ENCODE results near the gene SLC15A3.

The SLC15A3 gene

DNA sequence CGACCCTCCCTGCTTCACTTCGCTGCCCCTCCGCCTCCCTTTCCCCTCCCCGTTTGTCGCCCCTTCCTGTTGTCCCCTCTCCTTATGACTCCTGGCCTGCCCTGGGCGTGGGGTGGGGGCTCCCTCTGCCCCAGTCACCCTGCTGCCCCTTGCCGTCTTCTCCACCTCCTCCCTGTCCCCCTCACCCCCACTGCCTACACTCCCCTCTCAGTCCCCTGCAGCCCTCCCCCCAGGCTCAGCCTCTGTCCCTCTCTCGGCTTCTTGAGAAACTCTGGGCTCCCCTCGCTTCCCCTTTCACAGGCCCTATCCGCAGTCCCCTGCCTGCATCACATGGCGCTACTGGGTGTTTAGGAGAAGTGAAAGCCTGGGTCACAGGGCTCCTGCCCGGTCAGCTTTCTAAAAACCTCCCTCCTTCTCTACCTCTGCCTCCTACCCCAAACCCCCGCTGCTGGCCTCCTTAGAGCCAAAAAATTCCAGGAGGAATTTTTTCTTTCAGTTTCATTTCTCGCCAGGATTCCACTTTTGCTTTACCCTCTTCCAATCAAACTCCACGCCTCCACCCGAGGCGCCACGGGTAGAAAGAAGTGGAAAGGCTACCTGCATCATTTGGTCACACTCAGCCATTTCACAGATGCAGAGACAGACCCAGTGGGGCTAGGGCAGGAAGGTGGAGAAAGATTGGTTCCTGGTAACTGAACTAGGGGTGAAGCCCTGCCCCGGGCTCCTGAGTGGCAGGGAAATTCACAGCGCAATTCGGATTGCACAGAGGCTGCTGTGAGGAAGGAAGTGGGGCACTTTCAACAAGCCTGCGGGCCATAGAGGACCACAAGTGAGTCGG lies at the start of gene SLC15A3:
TSS of gene SLC15A3 (minus strand) at position 273 of the 838 bp plus-strand sequence. CDS start 625 bp downstream, outside the sequence.
- no peak for DNase-seq

DNA sequence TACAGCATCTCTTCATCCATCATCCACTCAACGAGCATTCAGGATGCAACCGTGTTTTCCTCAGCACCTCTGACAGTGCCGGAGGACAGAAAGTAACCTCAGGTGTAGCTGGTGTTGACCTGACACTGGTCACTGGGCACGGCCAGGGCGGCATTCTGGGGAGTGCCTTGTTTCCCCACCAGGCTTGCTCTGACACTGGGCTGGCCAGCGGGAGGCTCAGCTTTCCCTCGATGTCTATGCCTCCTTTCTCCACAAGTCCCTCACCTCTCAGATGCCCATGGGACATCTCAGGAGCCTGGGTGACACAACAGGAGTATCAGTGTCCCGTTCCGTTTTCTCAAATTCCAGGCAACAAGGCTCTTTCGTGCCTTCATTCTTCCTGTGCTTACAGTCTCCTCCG lies 48.5 kb upstream of the SLC15A3 start:
- DNase-seq, result no peak

GRCh38 chr11:60996381-60997138 lies 44.6 kb upstream of the SLC15A3 start:
- no peak for DNase-seq

DNA sequence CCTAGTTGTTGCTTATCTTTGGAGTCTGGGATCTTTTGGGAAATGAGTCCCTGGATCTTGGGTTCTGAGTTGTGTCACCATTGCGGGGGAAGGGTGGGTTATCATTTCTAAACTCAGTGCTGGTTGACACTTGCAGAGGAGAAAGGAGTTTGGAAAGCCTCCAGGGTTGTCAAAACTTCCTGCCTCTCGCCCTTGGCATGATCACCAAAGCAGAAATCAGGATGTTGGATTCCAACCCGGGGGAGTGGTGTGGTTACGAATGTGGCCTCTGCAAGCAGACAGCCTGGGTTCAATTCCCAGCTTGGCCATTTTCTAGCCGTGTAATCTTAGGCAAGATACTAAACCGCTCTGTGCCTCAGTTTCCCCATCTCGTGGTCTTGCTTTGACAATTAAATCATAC lies 43.8 kb upstream of the SLC15A3 start:
- no peak for DNase-seq

DNA sequence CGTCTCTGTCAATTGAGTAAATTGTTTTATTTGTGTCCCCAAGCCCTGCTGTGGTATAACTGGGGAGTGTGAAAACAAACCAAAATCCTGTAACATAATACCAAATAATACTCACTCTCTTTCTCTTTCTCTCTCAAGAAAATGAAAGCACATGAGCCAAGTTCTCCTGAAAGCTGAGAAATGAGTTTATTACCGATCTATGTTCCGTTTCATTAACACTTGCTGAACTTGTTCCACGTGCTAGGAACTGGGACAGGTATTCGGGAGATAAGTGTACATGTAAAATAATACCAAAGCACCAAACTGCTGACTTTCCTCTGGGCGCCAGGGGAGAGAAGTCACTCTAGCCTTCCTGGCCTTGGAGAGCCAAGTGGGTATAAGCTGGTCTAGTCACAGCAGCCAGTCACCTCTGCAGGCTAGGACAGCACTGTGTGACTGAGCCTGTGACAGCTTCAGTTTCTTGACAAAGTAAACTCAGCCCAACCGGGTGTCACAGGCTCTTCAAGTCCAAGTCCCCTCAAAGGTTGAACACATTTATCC lies 42.6 kb upstream of the SLC15A3 start:
- no peak for DNase-seq

GRCh38 chr11:60993615-60994014 lies 41.6 kb upstream of the SLC15A3 start:
- no peak for DNase-seq

DNA sequence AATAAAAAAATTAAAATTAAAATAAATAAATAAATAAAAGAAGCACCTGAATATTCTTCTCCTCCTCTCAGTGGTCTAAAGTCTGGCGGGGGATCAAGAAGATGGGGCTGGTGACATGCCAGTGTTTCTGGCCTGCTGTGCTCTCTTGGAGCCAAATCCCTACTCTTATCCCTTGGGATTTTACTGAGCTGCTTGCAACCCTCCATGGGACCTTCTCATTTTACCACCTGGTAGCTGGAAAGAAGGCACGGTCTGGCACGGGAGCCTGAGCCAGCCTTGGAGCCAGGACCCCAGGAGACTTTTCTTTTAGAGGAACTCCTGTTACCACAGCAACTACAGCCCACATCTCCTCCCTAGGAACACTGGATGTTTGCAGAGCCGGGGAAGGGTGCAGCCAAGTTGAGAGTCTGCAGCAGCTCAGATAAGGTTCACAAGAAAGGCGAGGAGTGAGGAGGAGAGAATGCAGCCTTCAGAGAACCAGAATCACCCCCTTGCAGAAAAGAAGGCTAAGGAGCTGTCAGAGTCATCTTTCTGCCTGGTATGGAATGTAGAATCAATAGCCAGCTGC lies 41.0 kb upstream of the SLC15A3 start:
- peak; percentile 18 for DNase-seq

- DNase-seq, result no peak
Measured at GRCh38 chr11:60991457-60991856, 39.5 kb upstream of the SLC15A3 start.

GRCh38 chr11:60989093-60989650 lies 37.2 kb upstream of the SLC15A3 start:
- DNase-seq, result no peak

DNA sequence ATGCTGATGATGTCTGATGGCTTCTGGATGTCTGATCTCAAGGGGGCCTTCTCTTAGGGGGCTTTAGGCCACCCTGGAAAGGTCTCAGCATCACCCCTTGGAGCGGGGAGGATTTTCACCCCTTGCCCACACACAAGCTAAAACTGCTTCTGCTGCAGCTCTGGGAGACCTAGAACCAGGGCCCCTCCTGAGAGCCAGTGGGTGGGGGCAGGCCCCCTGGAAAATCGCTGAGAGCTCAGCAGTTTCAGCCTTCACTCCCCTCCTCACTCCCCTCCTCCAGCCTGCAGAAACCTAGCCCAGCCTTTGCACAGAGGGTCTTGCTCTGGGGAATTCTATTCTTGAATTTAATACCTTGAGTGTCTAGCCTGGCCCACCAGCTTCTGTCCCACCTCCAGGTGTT lies 36.7 kb upstream of the SLC15A3 start:
- DNase-seq, result no peak

DNA sequence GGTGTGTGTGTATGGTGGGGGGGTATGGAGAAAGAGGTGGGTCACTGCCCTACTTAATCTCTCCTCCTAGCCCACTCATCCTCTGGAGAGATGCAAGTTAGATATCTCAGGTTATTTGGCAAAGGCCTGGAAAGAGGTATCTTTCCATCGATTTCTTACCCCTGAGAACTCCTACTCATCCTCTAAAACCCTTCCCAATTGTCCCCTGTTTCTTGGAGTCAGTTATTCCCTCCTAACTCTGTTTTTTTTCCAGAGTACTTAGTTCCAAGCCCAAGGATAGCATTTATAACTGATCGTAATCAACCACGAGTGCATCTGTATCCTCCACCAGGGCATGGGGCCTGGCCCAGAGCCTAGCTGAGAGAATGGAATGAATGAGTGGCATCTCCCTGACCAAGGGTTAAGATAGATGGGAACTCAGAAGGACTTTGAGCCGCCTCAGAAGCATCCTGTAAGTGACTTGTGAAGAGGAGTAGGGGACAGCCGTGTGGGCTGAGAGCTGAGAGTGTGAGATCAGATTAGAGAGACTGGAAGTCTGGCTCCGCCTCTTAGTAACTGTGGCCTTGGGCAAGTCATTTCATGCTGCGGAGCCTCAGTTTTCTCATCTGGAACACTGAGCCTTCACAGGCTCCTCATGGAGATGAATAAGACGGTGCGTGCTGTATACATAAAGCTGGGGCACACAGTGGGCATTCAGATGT lies 35.8 kb upstream of the SLC15A3 start:
- no peak for DNase-seq

DNA sequence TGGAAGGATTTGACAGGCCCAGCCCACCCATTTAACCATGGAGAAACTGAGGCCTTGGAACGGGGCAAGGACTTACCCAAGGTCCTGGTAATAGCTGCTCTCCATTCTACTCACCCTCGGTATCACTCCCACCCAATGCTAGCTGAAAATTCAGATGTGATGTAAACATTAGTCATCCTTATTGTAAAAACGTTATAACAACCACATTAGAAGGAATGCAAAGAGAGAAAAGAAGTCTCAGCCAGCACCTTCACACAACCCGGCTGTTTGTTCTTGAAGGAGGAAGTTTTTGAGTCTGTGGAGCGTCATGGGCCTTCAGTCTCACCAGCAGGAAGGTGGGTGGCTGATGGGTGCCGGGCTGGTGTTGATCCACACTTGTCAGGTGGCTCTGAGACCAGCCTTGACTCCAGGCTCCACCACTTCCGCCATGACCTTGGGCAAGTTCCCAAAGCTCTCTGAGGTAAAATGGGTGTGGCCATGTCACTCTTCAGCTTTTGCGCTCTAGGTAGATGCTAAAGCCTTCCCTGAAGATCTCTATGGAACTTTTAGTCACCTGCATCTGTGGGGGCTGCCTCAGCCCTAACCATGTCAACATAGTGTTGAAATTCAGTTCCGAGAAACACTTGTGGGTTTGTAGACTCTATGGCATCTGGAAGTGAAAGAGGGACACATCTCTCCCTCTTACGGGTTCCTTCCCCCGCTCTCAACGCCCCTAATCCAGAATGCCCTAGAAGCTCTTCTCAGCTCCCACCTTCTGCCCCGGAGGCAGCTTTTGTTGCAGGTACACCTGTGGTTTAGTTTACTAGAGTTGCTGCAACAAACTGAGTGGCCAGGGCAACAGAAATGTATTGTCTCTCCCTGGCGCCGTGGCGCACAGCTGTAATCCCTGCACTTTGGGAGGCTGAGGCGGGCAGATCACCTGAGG lies 34.3 kb upstream of the SLC15A3 start:
- no peak for DNase-seq

DNA sequence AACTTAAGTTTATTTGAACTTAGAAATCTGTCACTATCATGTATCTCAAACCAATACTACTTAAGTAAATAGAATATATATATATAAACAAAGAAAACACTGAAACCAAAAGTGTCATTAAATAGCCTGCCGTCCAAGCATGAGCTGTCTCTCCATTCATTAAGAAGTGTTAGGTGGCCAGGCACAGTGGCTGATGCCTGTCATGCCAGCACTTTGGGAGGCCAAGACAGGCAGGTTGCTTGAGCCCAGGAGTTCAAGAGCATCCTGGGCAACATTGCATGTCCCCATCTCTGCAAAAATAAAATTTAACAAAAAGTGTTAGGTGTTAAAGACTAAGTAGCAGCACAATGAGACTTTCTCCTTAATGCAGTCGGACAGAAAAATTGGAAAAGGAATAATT lies 33.5 kb upstream of the SLC15A3 start:
- DNase-seq, result no peak

DNA sequence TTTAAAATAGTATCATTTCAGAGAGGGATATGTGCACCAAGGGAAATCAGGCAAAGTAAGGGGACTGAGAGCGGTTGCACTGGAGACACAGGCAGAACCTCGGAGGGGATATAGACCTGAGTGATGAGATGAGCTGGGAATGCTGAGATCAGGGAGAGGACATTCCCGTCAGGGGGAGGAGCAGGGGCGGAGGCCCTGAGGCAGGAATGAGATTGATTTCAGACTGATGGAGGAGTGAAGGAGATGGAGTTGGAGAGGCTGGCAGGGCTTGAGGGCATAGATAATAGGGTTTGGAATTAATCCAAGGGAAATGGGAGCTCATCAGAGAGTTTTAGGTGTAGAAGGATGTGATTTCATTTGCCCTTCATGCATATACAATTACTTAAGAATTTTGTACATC lies 32.7 kb upstream of the SLC15A3 start:
- DNase-seq, result no peak

GRCh38 chr11:60984149-60984548 lies 32.2 kb upstream of the SLC15A3 start:
- DNase-seq, result no peak

- no peak for DNase-seq
Measured at GRCh38 chr11:60982184-60982583, 30.2 kb upstream of the SLC15A3 start.

GRCh38 chr11:60981515-60981914 lies 29.5 kb upstream of the SLC15A3 start:
- DNase-seq, result no peak

GRCh38 chr11:60978546-60979380 lies 26.8 kb upstream of the SLC15A3 start:
- DNase-seq, result no peak

GRCh38 chr11:60977836-60978235 lies 25.9 kb upstream of the SLC15A3 start:
- no peak for DNase-seq

- no peak for DNase-seq
Measured at GRCh38 chr11:60977224-60977623, 25.2 kb upstream of the SLC15A3 start.

DNA sequence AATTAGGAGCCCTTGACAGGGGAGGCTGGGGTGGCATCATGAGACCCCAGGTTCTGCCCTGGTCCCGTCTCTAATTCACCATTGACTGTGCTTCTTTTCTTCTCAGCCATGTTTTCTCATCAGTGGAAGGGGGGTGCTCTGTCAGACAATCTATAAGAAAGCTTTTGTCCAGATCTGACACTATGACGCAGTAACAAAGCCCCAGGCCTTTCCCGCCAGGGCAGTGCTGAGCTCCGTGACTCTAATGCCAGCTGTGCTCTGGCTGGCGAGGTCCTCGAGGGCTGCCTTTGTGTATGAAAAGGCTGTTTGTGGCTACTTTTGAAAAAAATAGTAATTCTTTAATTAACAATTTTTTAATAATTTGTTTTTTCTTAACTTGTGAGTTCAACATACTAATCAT lies 22.8 kb upstream of the SLC15A3 start:
- no peak for DNase-seq
